ENCODE data around the gene GTPBP6.

GTPBP6 gene

DNA sequence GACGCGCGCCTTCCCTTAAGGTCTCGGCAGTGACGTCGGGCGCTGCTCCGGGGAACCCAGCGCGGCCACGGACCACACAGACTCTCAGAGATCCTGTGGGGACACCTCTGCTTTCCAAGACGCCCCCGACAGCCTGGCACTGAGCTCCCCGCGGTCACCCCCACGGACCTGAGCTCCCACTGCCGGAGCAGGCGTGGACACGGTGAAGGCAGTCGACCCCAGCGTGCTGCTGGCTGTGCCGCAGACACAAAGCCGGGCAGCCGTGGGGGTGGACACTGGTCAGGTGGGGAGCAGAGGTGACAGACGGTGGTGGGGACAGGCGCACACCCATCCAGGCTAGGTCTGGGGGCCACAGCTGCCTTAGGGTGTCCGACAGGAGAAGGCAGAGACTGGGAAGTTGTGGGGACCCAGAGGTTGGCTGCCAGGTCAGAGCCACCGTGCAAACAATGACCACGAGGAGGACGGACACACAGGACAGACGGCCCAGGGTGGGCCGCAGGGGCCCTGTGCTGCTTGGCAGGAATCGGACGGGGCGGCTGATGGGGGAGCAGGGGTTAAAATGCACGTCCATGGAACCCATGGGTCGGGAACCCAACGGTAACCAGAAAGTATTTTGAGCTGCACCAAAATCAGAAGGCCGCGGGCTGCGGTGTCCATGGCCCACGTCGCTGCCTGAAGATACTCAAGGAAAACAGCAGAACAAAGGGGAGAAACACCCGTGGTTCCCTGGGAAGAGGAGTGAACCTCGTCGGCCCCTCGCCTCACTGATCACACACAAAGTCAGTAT, 16.6 kb upstream of the GTPBP6 start:
- TF ChIP-seq FOXP2 (optimal IDR thresholded peaks at IDR 0.05; ENCODE audit: control extremely low read depth, extremely low read length, insufficient read depth) (no peak), POLR2AphosphoS5 (IDR thresholded peaks at IDR 0.05; ENCODE audit: borderline replicate concordance, low read depth, low read length) (no peak), EZH2 (IDR thresholded peaks at IDR 0.05) (no peak)
- Histone ChIP-seq H3K9ac (ENCODE audit: insufficient read length) (no peak overlapping the region), H3K36me3 (ENCODE audit: insufficient read depth, low read length) (no peaks in the 10 kb centered on the region; the same call in 1 of the 2 replicates), H3K27ac (no peak overlapping the region), H3K4me3 (no peak overlapping the region), H3K9me3 (ENCODE audit: low read depth, low read length) (no peaks in the 10 kb centered on the region)
- no peak for DNase-seq (ENCODE audit: low read depth, low spot score)

DNA sequence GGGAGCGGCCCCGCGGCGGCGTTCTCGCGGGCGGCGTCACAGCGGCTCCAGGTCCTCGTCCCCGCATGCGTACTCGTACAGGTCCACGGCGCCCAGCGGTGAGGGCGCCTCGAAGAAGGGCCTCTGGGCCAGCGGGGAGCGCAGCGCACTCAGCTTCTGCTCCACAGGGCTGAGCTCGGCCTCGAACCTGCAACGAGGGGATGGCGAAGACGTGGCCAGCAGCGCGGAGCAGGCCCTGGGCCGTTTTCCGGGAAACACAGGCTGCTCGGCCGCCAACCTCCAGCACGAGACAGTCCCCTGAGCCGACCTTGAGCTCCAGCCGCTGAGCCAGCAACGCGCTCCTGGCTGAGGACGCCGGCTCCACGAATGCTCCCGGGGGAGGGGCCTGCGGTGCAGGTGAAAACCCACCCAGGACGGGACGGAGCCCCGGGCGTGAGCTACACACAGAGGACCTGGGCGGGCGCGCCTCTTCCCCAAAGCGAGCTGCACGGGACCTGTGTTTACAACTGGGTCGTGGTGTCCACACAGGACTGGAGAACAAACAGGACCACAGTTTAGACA, 15.8 kb upstream of the GTPBP6 start:
- Histone ChIP-seq H3K9me3 (ENCODE audit: low read depth, low read length) (no peaks in the 10 kb centered on the region), H3K36me3 (ENCODE audit: insufficient read depth, low read length) (no peaks in the 10 kb centered on the region; the same call in 1 of the 2 replicates), H3K27ac (no peak overlapping the region), H3K4me3 (no peak overlapping the region), H3K9ac (ENCODE audit: insufficient read length) (no peak overlapping the region)
- TF ChIP-seq EZH2 (IDR thresholded peaks at IDR 0.05) = no peak
- no peak for TF ChIP-seq POLR2AphosphoS5 (IDR thresholded peaks at IDR 0.05; ENCODE audit: borderline replicate concordance, low read depth, low read length)
- TF ChIP-seq FOXP2 (optimal IDR thresholded peaks at IDR 0.05; ENCODE audit: control extremely low read depth, extremely low read length, insufficient read depth) = no peak
- no peak for DNase-seq (ENCODE audit: low read depth, low spot score)

DNA sequence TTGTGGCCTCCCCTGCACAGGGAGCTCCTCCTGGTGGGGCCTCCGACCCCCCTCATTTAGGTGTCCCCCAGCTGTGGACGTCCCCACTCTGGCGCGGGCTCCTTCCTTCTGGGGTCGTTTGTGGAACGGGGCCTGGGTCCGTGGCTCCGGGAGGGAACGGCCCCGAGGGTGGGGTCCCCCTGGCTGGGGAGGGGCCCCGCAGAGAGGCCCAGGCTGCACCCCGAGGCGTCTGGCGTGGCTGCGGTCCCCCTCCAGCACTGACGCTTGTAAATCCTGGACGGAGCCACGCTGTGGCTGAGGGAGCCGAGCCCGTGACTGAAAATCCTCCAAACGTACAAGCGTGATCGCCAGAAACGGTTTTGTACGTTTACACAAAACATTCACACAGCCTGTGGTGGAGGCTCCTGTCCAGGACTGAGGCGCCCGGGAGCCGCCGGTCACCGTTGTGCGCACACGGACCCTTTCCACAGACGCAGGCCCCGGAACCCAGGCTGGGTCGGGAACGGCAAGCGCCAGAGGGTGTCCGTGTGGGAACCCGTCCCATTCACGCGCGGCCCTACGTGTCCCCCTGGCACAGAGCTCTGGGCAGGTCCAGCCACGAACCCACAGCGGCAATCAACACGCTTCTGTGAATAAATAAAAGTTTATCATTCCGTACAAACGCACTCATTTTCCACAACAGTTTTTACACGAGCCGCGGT, 15.2 kb upstream of the GTPBP6 start:
- Histone ChIP-seq H3K27ac (no peak overlapping the region), H3K4me3 (no peak overlapping the region), H3K36me3 (ENCODE audit: insufficient read depth, low read length) (no peaks in the 10 kb centered on the region; the same call in 1 of the 2 replicates), H3K9ac (ENCODE audit: insufficient read length) (no peak overlapping the region), H3K9me3 (ENCODE audit: low read depth, low read length) (no peaks in the 10 kb centered on the region)
- no peak for DNase-seq (ENCODE audit: low read depth, low spot score)
- TF ChIP-seq EZH2 (IDR thresholded peaks at IDR 0.05) (no peak), POLR2AphosphoS5 (IDR thresholded peaks at IDR 0.05; ENCODE audit: borderline replicate concordance, low read depth, low read length) (no peak), FOXP2 (optimal IDR thresholded peaks at IDR 0.05; ENCODE audit: control extremely low read depth, extremely low read length, insufficient read depth) (no peak)

DNA sequence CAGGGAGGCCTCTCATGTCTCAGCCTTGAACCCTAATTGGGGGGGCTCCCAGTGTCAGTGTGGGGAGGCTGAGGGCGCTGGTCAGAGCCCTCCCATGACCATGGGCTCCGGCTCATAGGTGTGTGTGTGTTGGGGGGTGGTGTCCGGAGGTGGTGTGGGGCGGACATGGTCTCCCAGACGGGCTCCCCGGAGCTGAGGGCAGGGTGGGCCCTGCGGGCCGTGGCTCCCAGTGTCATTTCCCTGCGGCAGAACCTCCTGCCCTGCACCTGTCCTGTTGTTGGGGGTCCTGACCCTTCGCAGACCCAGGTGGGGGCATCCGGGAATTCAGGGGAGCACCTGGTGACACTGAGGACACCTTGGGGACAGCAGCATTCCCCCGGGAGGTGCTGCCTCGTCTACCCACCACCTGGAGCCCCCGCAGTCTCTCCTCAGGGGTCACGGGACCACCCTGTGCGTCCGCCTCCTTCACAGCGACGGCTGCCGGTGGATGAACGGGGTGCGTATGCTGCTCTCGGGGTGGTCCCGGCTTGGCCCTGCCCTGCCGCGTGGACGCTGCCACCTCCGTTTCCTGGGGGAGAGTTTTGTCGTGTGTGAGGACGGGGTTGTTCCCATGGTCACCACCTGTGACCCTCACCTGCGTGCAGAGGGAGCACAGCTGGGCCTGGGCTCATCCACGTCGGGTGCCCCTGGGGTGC, 14.5 kb upstream of the GTPBP6 start:
- TF ChIP-seq POLR2AphosphoS5 (IDR thresholded peaks at IDR 0.05; ENCODE audit: borderline replicate concordance, low read depth, low read length) (no peak), EZH2 (IDR thresholded peaks at IDR 0.05) (no peak), FOXP2 (optimal IDR thresholded peaks at IDR 0.05; ENCODE audit: control extremely low read depth, extremely low read length, insufficient read depth) (no peak)
- DNase-seq (ENCODE audit: low read depth, low spot score) = no peak
- H3K36me3 ChIP-seq (ENCODE audit: insufficient read depth, low read length) = no peaks in the 10 kb centered on the region
- no peaks in the 10 kb centered on the region for H3K9me3 ChIP-seq (ENCODE audit: low read depth, low read length)
- no peak overlapping the region for H3K4me3 ChIP-seq
- no peak overlapping the region for H3K9ac ChIP-seq (ENCODE audit: insufficient read length)
- H3K27ac ChIP-seq = no peak overlapping the region

DNA sequence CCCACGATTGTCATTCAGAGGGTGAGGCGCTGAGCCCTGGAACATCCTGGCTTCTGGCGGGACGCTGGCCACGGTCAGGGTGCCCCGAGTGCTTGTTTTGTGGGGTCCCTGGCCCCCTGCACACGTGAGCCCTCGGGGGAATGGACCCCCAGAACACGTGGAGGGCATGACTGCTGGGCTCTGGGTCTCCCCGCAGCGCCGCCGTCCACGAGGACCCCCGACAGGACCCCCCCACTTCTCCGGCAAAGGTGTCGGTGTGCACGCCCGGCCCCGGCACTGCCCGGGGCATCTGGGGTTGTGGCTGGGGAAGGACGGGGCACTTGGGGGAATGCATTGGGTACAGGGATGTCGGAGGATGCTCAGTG, 13.9 kb upstream of the GTPBP6 start:
- no peak for DNase-seq (ENCODE audit: low read depth, low spot score)
- no peaks in the 10 kb centered on the region for H3K9me3 ChIP-seq (ENCODE audit: low read depth, low read length)
- H3K4me3 ChIP-seq = no peak overlapping the region
- no peak overlapping the region for H3K9ac ChIP-seq (ENCODE audit: insufficient read length)
- TF ChIP-seq EZH2 (IDR thresholded peaks at IDR 0.05) (no peak), POLR2AphosphoS5 (IDR thresholded peaks at IDR 0.05; ENCODE audit: borderline replicate concordance, low read depth, low read length) (no peak), FOXP2 (optimal IDR thresholded peaks at IDR 0.05; ENCODE audit: control extremely low read depth, extremely low read length, insufficient read depth) (no peak)
- H3K27ac ChIP-seq = no peak overlapping the region
- H3K36me3 ChIP-seq (ENCODE audit: insufficient read depth, low read length) = no peaks in the 10 kb centered on the region

DNA sequence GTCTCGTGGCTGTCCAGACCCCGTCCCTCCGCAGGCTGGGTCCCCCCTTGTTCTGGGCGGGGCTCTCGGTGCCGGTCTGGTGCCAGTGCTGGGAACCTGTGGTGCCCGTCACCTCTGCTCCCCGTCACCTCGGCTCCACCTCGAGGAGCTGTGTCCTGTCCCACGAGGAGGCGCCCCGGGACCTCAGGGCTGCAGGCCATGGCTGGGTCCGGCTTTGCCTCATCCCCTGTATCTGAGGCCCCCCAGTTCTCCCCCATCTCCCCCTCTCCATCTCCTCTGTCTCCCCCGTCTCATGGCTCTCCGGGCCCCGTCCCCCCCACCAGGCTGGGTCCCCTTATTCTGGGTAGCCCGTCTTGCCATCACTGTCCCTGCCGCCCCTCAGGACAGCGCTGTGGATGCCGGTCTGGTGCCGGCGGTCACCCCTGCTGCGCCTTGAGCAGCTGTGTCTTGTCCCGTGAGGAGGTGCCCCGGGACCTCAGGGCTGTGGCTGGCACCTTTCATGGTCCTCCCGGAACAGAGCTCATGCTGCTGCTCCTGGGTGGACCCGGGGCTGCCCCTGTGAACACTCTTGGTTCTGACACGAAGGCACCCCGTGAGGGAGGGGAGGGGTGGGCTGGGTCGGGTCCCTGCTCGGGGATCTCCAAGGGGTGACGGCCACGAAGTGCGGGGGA, 13.4 kb upstream of the GTPBP6 start:
- no peak overlapping the region for H3K4me3 ChIP-seq
- no peak overlapping the region for H3K9ac ChIP-seq (ENCODE audit: insufficient read length)
- no peak overlapping the region for H3K27ac ChIP-seq
- TF ChIP-seq FOXP2 (optimal IDR thresholded peaks at IDR 0.05; ENCODE audit: control extremely low read depth, extremely low read length, insufficient read depth) (no peak), POLR2AphosphoS5 (IDR thresholded peaks at IDR 0.05; ENCODE audit: borderline replicate concordance, low read depth, low read length) (no peak), EZH2 (IDR thresholded peaks at IDR 0.05) (no peak)
- no peaks in the 10 kb centered on the region for H3K9me3 ChIP-seq (ENCODE audit: low read depth, low read length)
- no peaks in the 10 kb centered on the region for H3K36me3 ChIP-seq (ENCODE audit: insufficient read depth, low read length)
- no peak for DNase-seq (ENCODE audit: low read depth, low spot score)

DNA sequence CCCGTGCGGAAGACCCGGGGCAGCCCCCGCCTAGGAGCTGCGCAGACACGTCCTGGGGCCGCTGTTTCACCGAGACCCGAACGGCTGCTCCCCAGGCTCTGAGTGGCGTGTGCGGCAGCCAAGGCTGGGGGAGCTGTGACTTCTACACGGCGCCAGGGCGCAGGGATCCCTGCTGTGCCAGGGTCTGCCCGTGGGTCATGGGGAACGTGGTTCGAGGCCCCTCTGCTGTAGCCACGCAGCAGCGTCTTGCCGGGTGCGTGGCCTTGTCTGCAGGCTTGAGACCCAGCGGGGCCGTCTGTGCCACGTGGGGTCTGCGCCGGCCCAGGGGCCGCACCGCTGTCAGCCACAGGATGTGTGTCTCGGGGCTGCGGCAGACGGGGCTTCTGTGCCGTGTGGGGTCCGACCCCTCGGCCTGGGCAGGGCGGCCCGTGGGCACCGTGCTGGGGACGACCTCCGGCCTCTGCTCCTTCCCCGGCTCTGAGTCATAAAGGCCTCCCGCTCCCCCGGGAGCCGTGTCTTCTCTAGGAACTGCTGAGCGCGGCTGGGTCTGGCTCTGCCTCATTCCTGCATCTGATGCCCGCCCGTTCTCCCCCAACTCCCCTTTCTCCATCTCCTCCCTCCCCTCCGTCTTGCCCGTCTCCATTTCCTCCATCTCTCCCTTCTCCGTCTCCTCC, 12.7 kb upstream of the GTPBP6 start:
- Histone ChIP-seq H3K9ac (ENCODE audit: insufficient read length) (no peak overlapping the region), H3K4me3 (no peak overlapping the region)
- DNase-seq (ENCODE audit: low read depth, low spot score) = no peak

More for the DNA sequence above, 12.7 kb upstream of the GTPBP6 start:
- TF ChIP-seq FOXP2 (optimal IDR thresholded peaks at IDR 0.05; ENCODE audit: control extremely low read depth, extremely low read length, insufficient read depth) (no peak), EZH2 (IDR thresholded peaks at IDR 0.05) (no peak), POLR2AphosphoS5 (IDR thresholded peaks at IDR 0.05; ENCODE audit: borderline replicate concordance, low read depth, low read length) (no peak)
- H3K9me3 ChIP-seq (ENCODE audit: low read depth, low read length) = no peaks in the 10 kb centered on the region
- H3K36me3 ChIP-seq (ENCODE audit: insufficient read depth, low read length) = no peaks in the 10 kb centered on the region
- no peak overlapping the region for H3K27ac ChIP-seq
